ENCODE results near the gene NRIP3. TPM values are rescaled to one million over a fixed set of nuclear protein-coding genes. Genes with fewer than 3 reads are reported as not detected.

The NRIP3 gene
- polyA plus RNA-seq, 1 donor (not counting 4 experiments of a cell fraction or from before 2014, with no cell fraction given) = 1.00 TPM

GRCh38 chr11:8942518-8943066, 61.2 kb downstream of the NRIP3 start, which contains the start of gene ASCL3:
ASCL3 (minus strand) TSS chr11:8943016; CDS start chr11:8938161, 4,855 bp downstream.
- Histone ChIP-seq H3K36me3 (ENCODE audit: control insufficient read depth in 2 of 2, extremely low read depth in 1 of 2, insufficient read depth in 2 of 2, low read length in 2 of 2) (peaks cover 0 to 2% of the 10 kb centered on the region in 2 experiments), H3K27me3 (ENCODE audit: control insufficient read depth, extremely low read depth, insufficient read depth, low read length) (no peaks in the 10 kb centered on the region), H3K4me3 (ENCODE audit: control insufficient read depth in 2 of 3, extremely low read depth in 1 of 3, insufficient read depth in 2 of 3, low read depth in 1 of 3, low read length in 3 of 3) (no peak within 1 kb of the TSS), H3K4me1 (ENCODE audit: control insufficient read depth, extremely low read depth, insufficient read depth, low read length) (no peaks in the 10 kb centered on the region), H3K4me2 (ENCODE audit: control insufficient read depth, extremely low read depth, insufficient read depth, low read depth, low read length) (no peak within 1 kb of the TSS), H3K27ac (ENCODE audit: control insufficient read depth, insufficient read depth, low read length) (no peak within 1 kb of the TSS), H3K79me2 (ENCODE audit: control insufficient read depth, insufficient read depth, low read length) (no peaks in the 10 kb centered on the region), H2AFZ (ENCODE audit: control insufficient read depth, low read length) (no peak within 1 kb of the TSS), H3K9ac (ENCODE audit: control insufficient read depth, extremely low read depth, insufficient read depth, low read length) (no peak within 1 kb of the TSS), H3K9me1 (ENCODE audit: control insufficient read depth, extremely low read depth, insufficient read depth, low read length) (no peaks in the 10 kb centered on the region), H3K9me3 (ENCODE audit: control insufficient read depth, low read depth, low read length) (no peaks in the 10 kb centered on the region), H4K20me1 (ENCODE audit: control insufficient read depth, extremely low read depth, insufficient read depth, low read length) (no peaks in the 10 kb centered on the region)
- DNase-seq (ENCODE audit: low read depth, low spot score) (no peak), FAIRE-seq (no peak)
- TF ChIP-seq CTCF (optimal IDR thresholded peaks at IDR 0.05 in 1 of 3, IDR thresholded peaks at IDR 0.05 in 1 of 3, conservative IDR thresholded peaks at IDR 0.05 in 1 of 3; ENCODE audit: extremely low read depth in 1 of 3, insufficient read depth in 2 of 3, low read length in 3 of 3) (no peak), EZH2 (IDR thresholded peaks at IDR 0.05; ENCODE audit: low read length) (no peak)
- dilution Hi-C loops (cut with MboI; ENCODE audit: extremely low pct_ligation_motif_present, low sequenced_read_pairs) = no loop called here

GRCh38 chr11:8941341-8942103, 62.3 kb downstream of the NRIP3 start:
- Histone ChIP-seq H3K9me1 (ENCODE audit: control insufficient read depth, extremely low read depth, insufficient read depth, low read length) (no peaks in the 10 kb centered on the region), H3K4me1 (ENCODE audit: control insufficient read depth, extremely low read depth, insufficient read depth, low read length) (no peaks in the 10 kb centered on the region), H2AFZ (ENCODE audit: control insufficient read depth, low read length) (no peak overlapping the region), H3K36me3 (ENCODE audit: control insufficient read depth in 2 of 2, extremely low read depth in 1 of 2, insufficient read depth in 2 of 2, low read length in 2 of 2) (no peaks in the 10 kb centered on the region), H3K27ac (ENCODE audit: control insufficient read depth, insufficient read depth, low read length) (no peak overlapping the region), H3K79me2 (ENCODE audit: control insufficient read depth, insufficient read depth, low read length) (no peaks in the 10 kb centered on the region), H3K27me3 (ENCODE audit: control insufficient read depth, extremely low read depth, insufficient read depth, low read length) (no peaks in the 10 kb centered on the region), H3K4me3 (ENCODE audit: control insufficient read depth in 2 of 3, extremely low read depth in 1 of 3, insufficient read depth in 2 of 3, low read depth in 1 of 3, low read length in 3 of 3) (no peak overlapping the region), H3K9ac (ENCODE audit: control insufficient read depth, extremely low read depth, insufficient read depth, low read length) (no peak overlapping the region), H3K9me3 (ENCODE audit: control insufficient read depth, low read depth, low read length) (no peaks in the 10 kb centered on the region), H4K20me1 (ENCODE audit: control insufficient read depth, extremely low read depth, insufficient read depth, low read length) (no peaks in the 10 kb centered on the region), H3K4me2 (ENCODE audit: control insufficient read depth, extremely low read depth, insufficient read depth, low read depth, low read length) (no peak overlapping the region)
- no peak for FAIRE-seq
- no peak for DNase-seq (ENCODE audit: low read depth, low spot score)
- dilution Hi-C loops (cut with MboI; ENCODE audit: extremely low pct_ligation_motif_present, low sequenced_read_pairs) = no loop called here
- TF ChIP-seq CTCF (optimal IDR thresholded peaks at IDR 0.05 in 1 of 3, IDR thresholded peaks at IDR 0.05 in 1 of 3, conservative IDR thresholded peaks at IDR 0.05 in 1 of 3; ENCODE audit: extremely low read depth in 1 of 3, insufficient read depth in 2 of 3, low read length in 3 of 3) (no peak), EZH2 (IDR thresholded peaks at IDR 0.05; ENCODE audit: low read length) (no peak)
